ENCODE data around the gene DLK1. TPM values are rescaled to one million over a fixed set of nuclear protein-coding genes. Genes with fewer than 3 reads are reported as not detected.

DLK1 gene
- polyA plus RNA-seq, 1 of the 3 experiments (the other 2 are of a cell fraction), result 1.7 TPM

GRCh38 chr14:100696008-100696407, 30.7 kb upstream of the DLK1 start:
- Histone ChIP-seq H2AFZ (ENCODE audit: low read depth) (no peak overlapping the region), H3K27me3 (ENCODE audit: insufficient read depth) (no peaks in the 10 kb centered on the region), H3F3A (replicated peaks; ENCODE audit: insufficient read depth) (peaks cover 25% of the 10 kb centered on the region), H3K4me3 (ENCODE audit: low read depth in 2 of 2, low read length in 1 of 2) (no peak overlapping the region), H3K4me1 (ENCODE audit: control insufficient read depth in 1 of 2, insufficient read depth in 2 of 2, low read depth in 1 of 2, low read length in 1 of 2) (peaks cover 37 to 72% of the 10 kb centered on the region in 2 experiments), H4K20me1 (ENCODE audit: insufficient read depth) (no peaks in the 10 kb centered on the region), H3K79me2 (ENCODE audit: insufficient read depth) (no peaks in the 10 kb centered on the region), H3K9me3 (no peaks in the 10 kb centered on the region), H3K27ac (ENCODE audit: low read depth in 2 of 2, low read length in 1 of 2) (peak overlapping the region in 1 of 2 experiments; percentile 80; a peak in 2 of 4 replicates), H3K36me3 (replicated peaks in 1 of 2; ENCODE audit: control insufficient read depth in 1 of 2, insufficient read depth in 2 of 2, low read length in 1 of 2) (no peaks in the 10 kb centered on the region), H3K9ac (no peak overlapping the region), H3K9me2 (no peaks in the 10 kb centered on the region), H3K4me2 (no peak overlapping the region)
- WGBS (ENCODE audit: low lambda C conversion rate), result 94% methylated on average over 13 of the region's 13 CpGs
- ChIA-PET CTCF (interaction anchor here (0.9 to 1.6 kb wide), 2 partner anchors 33 to 205 kb away, joined by 3 to 7 read pairs; no protein-coding TSS in a partner anchor), POLR2A (interaction anchor here (0.6 to 3.5 kb wide), 16 partner anchors 10 to 533 kb away, joined by 3 to 37 read pairs (median 4); partner anchors contain the start of genes DLK1 and RTL1)
- TF ChIP-seq POLR2AphosphoS5 (IDR thresholded peaks at IDR 0.05; ENCODE audit: low read depth, low read length) (no peak), TCF12 (IDR thresholded peaks at IDR 0.05) (no peak), NFIC (IDR thresholded peaks at IDR 0.05; ENCODE audit: borderline replicate concordance) (no peak), YY1 (IDR thresholded peaks at IDR 0.05; ENCODE audit: low read depth) (no peak), JUND (IDR thresholded peaks at IDR 0.05) (no peak), MXI1 (IDR thresholded peaks at IDR 0.05; ENCODE audit: low read depth, low read length) (no peak), NRF1 (IDR thresholded peaks at IDR 0.05; ENCODE audit: low read depth, low read length) (no peak), FOSL2 (IDR thresholded peaks at IDR 0.05; ENCODE audit: borderline replicate concordance, low read depth) (no peak), EP300 (IDR thresholded peaks at IDR 0.05; ENCODE audit: borderline replicate concordance in 1 of 2, low read depth in 1 of 2, low read length in 1 of 2) (no peak), MEF2A (IDR thresholded peaks at IDR 0.05; ENCODE audit: borderline replicate concordance, low read depth) (no peak), CHD2 (IDR thresholded peaks at IDR 0.05; ENCODE audit: low read length, partially characterized antibody) (no peak), RFX5 (IDR thresholded peaks at IDR 0.05; ENCODE audit: low read length) (no peak), ZBTB33 (IDR thresholded peaks at IDR 0.05; ENCODE audit: borderline replicate concordance, low read depth) (no peak), GATA2 (CRISPR knock-in tag; IDR thresholded peaks at IDR 0.05) (no peak), RAD21 (IDR thresholded peaks at IDR 0.05; ENCODE audit: low read length) (no peak), SIN3A (IDR thresholded peaks at IDR 0.05; ENCODE audit: borderline replicate concordance, low read depth, low read length) (no peak), IRF3 (IDR thresholded peaks at IDR 0.05; ENCODE audit: low read depth, low read length) (no peak), RXRA (IDR thresholded peaks at IDR 0.05; ENCODE audit: borderline replicate concordance, low read depth) (no peak)
- DNase-seq, result no peak

Measured in SK-N-SH (cell line).